Breast epithelium (tissue), 3 donors: Measurements from ENCODE around the gene SLF2.

ENCODE experiments used
- CTCF ChIP-seq, 3 donors: fragments of 450-650 bp; IDR thresholded peaks; one replicate each; pipeline ENCODE4 v1.5.1; 2016 to 2017; ENCODE audit warnings: antibody characterized with exemption in 3 of 3, mild to moderate bottlenecking in 3 of 3, moderate library complexity in 3 of 3
- POLR2AphosphoS5 ChIP-seq, 3 donors: sonication (generic); formaldehyde crosslinking; IDR thresholded peaks; one replicate each; pipeline ENCODE4 v1.6.1; 2017; ENCODE audit warnings: antibody characterized with exemption in 3 of 3

DNA sequence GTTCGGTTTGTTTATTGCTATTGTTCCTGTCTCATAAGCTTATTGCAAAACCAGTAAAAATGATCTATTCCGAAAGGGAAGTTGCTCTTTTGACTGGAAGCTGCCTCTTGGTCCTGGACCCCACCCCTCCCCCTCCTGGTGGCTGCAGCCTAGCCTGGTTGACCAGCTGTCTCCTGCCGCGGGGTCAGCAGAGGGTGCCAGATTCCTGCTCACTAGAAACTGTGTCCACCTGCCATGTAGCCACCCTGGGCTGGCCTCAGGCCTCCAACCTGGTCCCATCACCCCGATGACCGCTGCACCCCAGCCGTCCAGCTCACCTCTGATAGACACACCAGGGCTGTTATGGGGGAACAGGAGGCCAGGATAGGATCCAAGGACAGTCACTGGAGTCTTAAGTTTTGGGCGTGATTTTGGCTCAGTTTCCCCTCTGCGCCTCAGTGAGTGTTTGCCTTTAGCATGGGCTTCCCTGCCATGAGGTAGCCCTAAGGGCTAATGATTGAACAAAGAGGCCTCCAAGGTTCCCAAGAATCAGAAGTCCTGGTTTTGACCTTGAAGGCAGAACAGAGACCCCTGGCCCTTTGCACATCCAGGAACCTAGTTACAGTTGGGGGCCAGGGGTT is 32.9 kb upstream of the SLF2 start:
- no peak for TF ChIP-seq CTCF (IDR thresholded peaks at IDR 0.05)
- no peak for TF ChIP-seq POLR2AphosphoS5 (IDR thresholded peaks at IDR 0.05)
